ENCODE results near the gene IDS.

IDS gene

GRCh38 chrX:149518236-149518635 is 13.1 kb upstream of the IDS start:
- no peaks in the 10 kb centered on the region for H3K79me2 ChIP-seq (ENCODE audit: low read length)
- H3K9me3 ChIP-seq (replicated peaks; ENCODE audit: insufficient read depth, low read length), result no peaks in the 10 kb centered on the region
- H3F3A ChIP-seq (ENCODE audit: insufficient read depth, low read length), result no peaks in the 10 kb centered on the region
- no peaks in the 10 kb centered on the region for H3K36me3 ChIP-seq (replicated peaks; ENCODE audit: insufficient read depth, low read length)
- H4K20me1 ChIP-seq (ENCODE audit: insufficient read depth, low read length), result no peaks in the 10 kb centered on the region
- no peak overlapping the region for H3K4me2 ChIP-seq (ENCODE audit: low read depth, low read length)
- no peak overlapping the region for H3K4me3 ChIP-seq (ENCODE audit: low read length)
- no peak for DNase-seq
- no peaks in the 10 kb centered on the region for H3K27me3 ChIP-seq (replicated peaks; ENCODE audit: insufficient read depth, low read length)
- H3K4me1 ChIP-seq (ENCODE audit: low read length), result peaks cover 16% of the 10 kb centered on the region
- no peak overlapping the region for H3K27ac ChIP-seq (ENCODE audit: low read length)
- TF ChIP-seq CTCF (IDR thresholded peaks at IDR 0.05; ENCODE audit: low read length) (no peak), EZH2 (optimal IDR thresholded peaks at IDR 0.05; ENCODE audit: low read depth, low read length) (no peak), EZH2phosphoT487 (IDR thresholded peaks at IDR 0.05; ENCODE audit: low read length) (no peak)
- no peak overlapping the region for H2AFZ ChIP-seq (ENCODE audit: low read length)
- H3K9me2 ChIP-seq (replicated peaks; ENCODE audit: insufficient read depth, low read length), result no peaks in the 10 kb centered on the region
- H3K9ac ChIP-seq (ENCODE audit: low read length), result no peak overlapping the region

DNA sequence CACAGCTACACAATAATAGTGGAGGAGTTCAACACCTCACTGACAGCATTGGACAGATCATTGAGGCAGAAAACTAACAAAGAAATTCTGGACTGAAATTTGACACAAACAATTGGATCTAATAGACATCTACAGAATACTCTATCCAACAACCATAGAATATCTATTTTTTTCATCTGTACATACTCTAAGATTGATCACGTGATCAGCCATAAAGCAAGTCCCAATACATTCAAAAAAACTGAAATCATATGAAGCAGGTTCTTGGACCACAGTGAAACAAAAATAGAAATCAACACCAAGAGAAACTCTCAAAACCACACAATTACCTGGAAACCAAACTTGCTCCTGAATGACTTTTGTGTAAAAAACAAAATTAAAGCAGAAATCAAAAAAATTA is 12.2 kb upstream of the IDS start:
- Histone ChIP-seq H3K9ac (ENCODE audit: low read length) (no peak overlapping the region), H4K20me1 (ENCODE audit: insufficient read depth, low read length) (no peaks in the 10 kb centered on the region), H3K27me3 (replicated peaks; ENCODE audit: insufficient read depth, low read length) (no peaks in the 10 kb centered on the region), H3K79me2 (ENCODE audit: low read length) (no peaks in the 10 kb centered on the region), H3K9me2 (replicated peaks; ENCODE audit: insufficient read depth, low read length) (no peaks in the 10 kb centered on the region), H3K4me2 (ENCODE audit: low read depth, low read length) (peak overlapping the region; percentile 27), H3F3A (ENCODE audit: insufficient read depth, low read length) (no peaks in the 10 kb centered on the region), H3K36me3 (replicated peaks; ENCODE audit: insufficient read depth, low read length) (no peaks in the 10 kb centered on the region), H3K9me3 (replicated peaks; ENCODE audit: insufficient read depth, low read length) (no peaks in the 10 kb centered on the region), H3K4me1 (ENCODE audit: low read length) (peaks cover 20% of the 10 kb centered on the region), H3K4me3 (ENCODE audit: low read length) (no peak overlapping the region), H3K27ac (ENCODE audit: low read length) (no peak overlapping the region), H2AFZ (ENCODE audit: low read length) (no peak overlapping the region)
- no peak for DNase-seq
- TF ChIP-seq CTCF (IDR thresholded peaks at IDR 0.05; ENCODE audit: low read length), result no peak
- TF ChIP-seq EZH2phosphoT487 (IDR thresholded peaks at IDR 0.05; ENCODE audit: low read length), result no peak
- no peak for TF ChIP-seq EZH2 (optimal IDR thresholded peaks at IDR 0.05; ENCODE audit: low read depth, low read length)

- TF ChIP-seq EZH2phosphoT487 (IDR thresholded peaks at IDR 0.05; ENCODE audit: low read length) (no peak), CTCF (IDR thresholded peaks at IDR 0.05; ENCODE audit: low read length) (no peak), EZH2 (optimal IDR thresholded peaks at IDR 0.05; ENCODE audit: low read depth, low read length) (no peak)
- Histone ChIP-seq H3K4me1 (ENCODE audit: low read length) (peaks cover 23% of the 10 kb centered on the region), H3K9me3 (replicated peaks; ENCODE audit: insufficient read depth, low read length) (no peaks in the 10 kb centered on the region), H3K27me3 (replicated peaks; ENCODE audit: insufficient read depth, low read length) (no peaks in the 10 kb centered on the region), H3K4me3 (ENCODE audit: low read length) (no peak overlapping the region), H3F3A (ENCODE audit: insufficient read depth, low read length) (no peaks in the 10 kb centered on the region), H3K79me2 (ENCODE audit: low read length) (no peaks in the 10 kb centered on the region), H3K9me2 (replicated peaks; ENCODE audit: insufficient read depth, low read length) (no peaks in the 10 kb centered on the region), H3K27ac (ENCODE audit: low read length) (no peak overlapping the region), H3K4me2 (ENCODE audit: low read depth, low read length) (no peak overlapping the region), H2AFZ (ENCODE audit: low read length) (no peak overlapping the region), H3K36me3 (replicated peaks; ENCODE audit: insufficient read depth, low read length) (no peaks in the 10 kb centered on the region), H3K9ac (ENCODE audit: low read length) (no peak overlapping the region), H4K20me1 (ENCODE audit: insufficient read depth, low read length) (no peaks in the 10 kb centered on the region)
- DNase-seq, result no peak
Measured at GRCh38 chrX:149516604-149517003, 11.5 kb upstream of the IDS start.
